ENCODE data around the gene CADPS2. TPM values are rescaled to one million over a fixed set of nuclear protein-coding genes. Genes with fewer than 3 reads are reported as not detected.

Gene CADPS2
- total RNA-seq, 2 experiments from 2014 or later, result not detected

DNA sequence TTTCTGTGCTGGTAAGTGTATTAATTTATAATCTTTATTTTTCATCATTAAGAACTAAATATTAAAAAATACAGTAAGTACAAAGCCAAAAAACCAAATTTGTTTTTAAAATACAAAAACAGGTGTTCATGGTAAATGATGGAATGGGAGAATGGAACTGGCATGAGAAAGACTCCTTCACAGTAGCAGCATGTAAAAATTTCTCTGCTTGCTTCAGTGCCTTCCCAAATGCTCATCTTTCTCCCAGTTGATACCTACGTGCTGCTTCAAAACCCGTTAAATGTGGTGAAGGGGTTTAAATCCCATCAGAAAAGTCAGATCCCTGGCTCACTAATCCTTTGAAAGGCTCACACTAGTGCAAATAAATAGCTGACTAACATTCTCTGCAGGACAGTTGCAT, 191.6 kb downstream of the CADPS2 start:
- Histone ChIP-seq H3K4me1 (ENCODE audit: insufficient read depth, low read length, poor library complexity, severe bottlenecking) (no peaks in the 10 kb centered on the region), H3K4me3 (ENCODE audit: low read depth, low read length, poor library complexity, severe bottlenecking) (no peak overlapping the region), H3K4me2 (ENCODE audit: low read length) (no peak overlapping the region), H3K9me2 (ENCODE audit: insufficient read depth, low read length) (no peaks in the 10 kb centered on the region), H2AFZ (ENCODE audit: low read length) (no peak overlapping the region), H3K79me2 (ENCODE audit: insufficient read depth, low read depth, low read length) (no peaks in the 10 kb centered on the region), H4K20me1 (ENCODE audit: insufficient read depth, low read length) (no peaks in the 10 kb centered on the region), H3K27ac (ENCODE audit: low read depth, low read length, poor library complexity, severe bottlenecking) (no peak overlapping the region), H3K36me3 (ENCODE audit: insufficient read depth, low read length) (no peaks in the 10 kb centered on the region), H3K9me3 (ENCODE audit: low read length) (peaks cover 6% of the 10 kb centered on the region; the same call in 1 of the 2 replicates)
- no TSS peak for BruUV-seq (replicated peaks)
- TF ChIP-seq, protein P1, sequence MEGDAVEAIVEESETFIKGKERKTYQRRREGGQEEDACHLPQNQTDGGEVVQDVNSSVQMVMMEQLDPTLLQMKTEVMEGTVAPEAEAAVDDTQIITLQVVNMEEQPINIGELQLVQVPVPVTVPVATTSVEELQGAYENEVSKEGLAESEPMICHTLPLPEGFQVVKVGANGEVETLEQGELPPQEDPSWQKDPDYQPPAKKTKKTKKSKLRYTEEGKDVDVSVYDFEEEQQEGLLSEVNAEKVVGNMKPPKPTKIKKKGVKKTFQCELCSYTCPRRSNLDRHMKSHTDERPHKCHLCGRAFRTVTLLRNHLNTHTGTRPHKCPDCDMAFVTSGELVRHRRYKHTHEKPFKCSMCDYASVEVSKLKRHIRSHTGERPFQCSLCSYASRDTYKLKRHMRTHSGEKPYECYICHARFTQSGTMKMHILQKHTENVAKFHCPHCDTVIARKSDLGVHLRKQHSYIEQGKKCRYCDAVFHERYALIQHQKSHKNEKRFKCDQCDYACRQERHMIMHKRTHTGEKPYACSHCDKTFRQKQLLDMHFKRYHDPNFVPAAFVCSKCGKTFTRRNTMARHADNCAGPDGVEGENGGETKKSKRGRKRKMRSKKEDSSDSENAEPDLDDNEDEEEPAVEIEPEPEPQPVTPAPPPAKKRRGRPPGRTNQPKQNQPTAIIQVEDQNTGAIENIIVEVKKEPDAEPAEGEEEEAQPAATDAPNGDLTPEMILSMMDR (conservative IDR thresholded peaks at IDR 0.05; ENCODE audit: low read length), result no peak
- no peak for TF ChIP-seq EZH2phosphoT487 (IDR thresholded peaks at IDR 0.05; ENCODE audit: borderline replicate concordance, low read depth, low read length)
- ChIA-PET POLR2A (interaction anchor here (0.5 kb wide), 1 partner anchor 109 kb away, joined by 3 read pairs; no protein-coding TSS in a partner anchor), CTCF (ENCODE audit: unreplicated experiment) (no interaction called here)
- intact Hi-C loops (cut with micrococcal nuclease; ENCODE audit: unreplicated experiment), result no loop called here
- no peak for DNase-seq (ENCODE audit: low spot score)

DNA sequence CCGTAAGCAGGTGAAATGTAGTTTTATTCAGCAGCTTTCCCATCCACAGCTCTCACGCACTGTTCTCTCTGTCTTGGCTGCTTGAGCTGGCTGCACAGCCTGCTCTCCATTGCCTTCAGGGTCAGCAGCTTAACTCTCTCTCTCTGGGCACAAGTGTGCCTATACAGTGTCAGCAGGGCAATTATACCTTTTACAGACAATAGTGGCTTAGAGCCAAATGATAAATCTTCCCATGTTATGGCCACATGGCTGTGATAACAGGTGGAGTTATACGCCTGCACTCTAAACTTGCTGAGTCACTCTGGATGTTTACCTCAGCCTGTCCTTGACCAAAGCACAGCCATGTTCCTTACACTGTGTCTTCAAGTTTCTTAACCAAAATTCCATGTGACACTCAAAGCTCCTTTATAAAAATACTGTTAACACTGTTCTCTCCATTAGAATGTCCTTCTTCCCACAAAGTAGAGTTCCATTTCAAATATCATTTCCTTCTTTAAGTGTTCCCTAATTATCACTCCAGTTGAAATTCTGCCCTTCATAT, 193.4 kb downstream of the CADPS2 start:
- Histone ChIP-seq H3K27ac (ENCODE audit: low read depth, low read length, poor library complexity, severe bottlenecking) (no peak overlapping the region), H3K36me3 (ENCODE audit: insufficient read depth, low read length) (no peaks in the 10 kb centered on the region), H3K4me2 (ENCODE audit: low read length) (no peak overlapping the region), H3K9me3 (ENCODE audit: low read length) (peaks cover 6% of the 10 kb centered on the region; the same call in 1 of the 2 replicates), H3K4me3 (ENCODE audit: low read depth, low read length, poor library complexity, severe bottlenecking) (no peak overlapping the region), H3K4me1 (ENCODE audit: insufficient read depth, low read length, poor library complexity, severe bottlenecking) (no peaks in the 10 kb centered on the region), H3K9me2 (ENCODE audit: insufficient read depth, low read length) (no peaks in the 10 kb centered on the region), H3K79me2 (ENCODE audit: insufficient read depth, low read depth, low read length) (no peaks in the 10 kb centered on the region), H4K20me1 (ENCODE audit: insufficient read depth, low read length) (no peaks in the 10 kb centered on the region), H2AFZ (ENCODE audit: low read length) (no peak overlapping the region)
- DNase-seq (ENCODE audit: low spot score), result peak; percentile 2
- BruUV-seq (replicated peaks), result no TSS peak
- POLR2A ChIA-PET, result interaction anchor here (0.7 kb wide), 1 partner anchor 24 kb away, joined by 3 read pairs; no protein-coding TSS in a partner anchor
- intact Hi-C loops (cut with micrococcal nuclease; ENCODE audit: unreplicated experiment), result no loop called here
- CTCF ChIA-PET (ENCODE audit: unreplicated experiment), result no interaction called here
- no peak for TF ChIP-seq EZH2phosphoT487 (IDR thresholded peaks at IDR 0.05; ENCODE audit: borderline replicate concordance, low read depth, low read length)
- TF ChIP-seq, protein P1 (conservative IDR thresholded peaks at IDR 0.05; ENCODE audit: low read length), result no peak

DNA sequence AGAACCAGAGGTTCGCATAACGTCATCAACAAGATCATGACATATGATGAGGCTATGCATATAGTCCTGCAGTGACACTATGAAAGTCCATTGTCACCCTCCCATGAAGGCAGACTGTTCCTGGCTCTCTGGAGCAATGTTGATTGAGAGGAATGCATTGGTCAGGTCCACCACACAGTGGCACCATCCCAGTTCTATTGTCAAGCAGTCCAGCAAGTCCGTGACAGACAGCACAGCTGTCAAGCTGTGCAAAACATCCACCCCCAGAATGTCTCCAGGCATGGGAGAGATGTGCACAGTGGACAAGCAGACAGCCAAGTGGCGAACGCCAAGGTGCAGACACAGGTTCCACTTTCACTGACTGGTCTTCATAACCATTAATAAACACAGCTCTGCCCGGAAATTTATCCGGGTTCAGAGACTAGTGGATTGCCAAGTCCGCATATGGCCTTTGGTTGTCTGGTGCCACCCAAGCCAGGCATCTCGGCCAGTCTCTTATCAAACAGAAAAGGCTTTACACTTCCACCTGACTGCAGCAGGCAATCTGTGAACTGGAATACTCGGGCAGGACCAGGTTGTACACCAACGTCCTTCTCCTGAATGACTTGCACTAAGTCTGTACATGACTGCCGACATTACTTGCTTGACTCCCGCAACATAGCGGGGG, 194.6 kb downstream of the CADPS2 start:
- H4K20me1 ChIP-seq (ENCODE audit: insufficient read depth, low read length), result no peaks in the 10 kb centered on the region
- POLR2A ChIA-PET, result no interaction called here
- TF ChIP-seq, protein P1 (conservative IDR thresholded peaks at IDR 0.05; ENCODE audit: low read length), result no peak
- TF ChIP-seq EZH2phosphoT487 (IDR thresholded peaks at IDR 0.05; ENCODE audit: borderline replicate concordance, low read depth, low read length), result no peak
- no peaks in the 10 kb centered on the region for H3K36me3 ChIP-seq (ENCODE audit: insufficient read depth, low read length)
- no peaks in the 10 kb centered on the region for H3K9me2 ChIP-seq (ENCODE audit: insufficient read depth, low read length)
- H2AFZ ChIP-seq (ENCODE audit: low read length), result no peak overlapping the region
- H3K4me1 ChIP-seq (ENCODE audit: insufficient read depth, low read length, poor library complexity, severe bottlenecking), result no peaks in the 10 kb centered on the region
- intact Hi-C loops (cut with micrococcal nuclease; ENCODE audit: unreplicated experiment), result no loop called here
- no peak for DNase-seq (ENCODE audit: low spot score)
- H3K4me3 ChIP-seq (ENCODE audit: low read depth, low read length, poor library complexity, severe bottlenecking), result no peak overlapping the region
- no peak overlapping the region for H3K4me2 ChIP-seq (ENCODE audit: low read length)
- H3K79me2 ChIP-seq (ENCODE audit: insufficient read depth, low read depth, low read length), result no peaks in the 10 kb centered on the region
- H3K9me3 ChIP-seq (ENCODE audit: low read length), result peaks cover 6% of the 10 kb centered on the region; the same call in 1 of the 2 replicates
- no TSS peak for BruUV-seq (replicated peaks)
- CTCF ChIA-PET (ENCODE audit: unreplicated experiment), result no interaction called here
- H3K27ac ChIP-seq (ENCODE audit: low read depth, low read length, poor library complexity, severe bottlenecking), result no peak overlapping the region
